SKM-1 (cell line): ENCODE data around the gene TBP.
"Not testable (repeated sequence)": the region's sequence is repeated elsewhere in the genome, so short reads cannot be mapped to it uniquely, and the experiment has no call there.

Experiments
- DNase-seq: peaks from one replicate; lab custom pipeline; 2025; ENCODE audit not compliant: unreplicated experiment; lab: John Stamatoyannopoulos, UW

TBP gene

GRCh38 chr6:170554013-170554795 lies at the start of gene TBP:
Gene TBP, plus strand, starts transcription at chr6:170554369. Its CDS starts 2,661 bp downstream, at chr6:170557030.
- peak; percentile 97 for DNase-seq

DNA sequence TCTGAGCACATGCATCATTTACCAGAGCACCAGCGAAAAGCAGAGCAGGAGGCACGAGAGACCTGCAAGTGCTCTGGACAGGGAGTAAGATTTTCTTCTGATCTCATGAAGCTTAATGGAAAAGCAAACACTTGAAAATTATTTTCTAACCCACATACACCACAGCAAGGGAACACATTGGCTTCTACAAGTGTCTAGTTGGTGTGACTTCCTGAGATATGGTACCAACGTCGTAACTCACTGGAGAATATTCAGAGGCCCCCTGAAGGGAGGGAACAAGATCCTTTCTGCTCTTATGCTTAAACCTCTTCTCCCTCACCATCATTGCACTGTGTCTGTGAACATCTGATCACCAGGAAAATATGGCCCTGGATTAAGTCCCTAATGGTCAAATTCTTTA lies 49.7 kb upstream of the TBP start:
- no peak for DNase-seq

- DNase-seq = no peak
Measured at GRCh38 chr6:170505306-170505705, 48.9 kb upstream of the TBP start.

- DNase-seq = no peak
Measured at GRCh38 chr6:170506446-170506845, 47.7 kb upstream of the TBP start.

GRCh38 chr6:170507728-170508127 lies 46.4 kb upstream of the TBP start:
- not testable (repeated sequence) for DNase-seq

- not testable (repeated sequence) for DNase-seq
Measured at GRCh38 chr6:170508275-170508674, 45.9 kb upstream of the TBP start.

DNA sequence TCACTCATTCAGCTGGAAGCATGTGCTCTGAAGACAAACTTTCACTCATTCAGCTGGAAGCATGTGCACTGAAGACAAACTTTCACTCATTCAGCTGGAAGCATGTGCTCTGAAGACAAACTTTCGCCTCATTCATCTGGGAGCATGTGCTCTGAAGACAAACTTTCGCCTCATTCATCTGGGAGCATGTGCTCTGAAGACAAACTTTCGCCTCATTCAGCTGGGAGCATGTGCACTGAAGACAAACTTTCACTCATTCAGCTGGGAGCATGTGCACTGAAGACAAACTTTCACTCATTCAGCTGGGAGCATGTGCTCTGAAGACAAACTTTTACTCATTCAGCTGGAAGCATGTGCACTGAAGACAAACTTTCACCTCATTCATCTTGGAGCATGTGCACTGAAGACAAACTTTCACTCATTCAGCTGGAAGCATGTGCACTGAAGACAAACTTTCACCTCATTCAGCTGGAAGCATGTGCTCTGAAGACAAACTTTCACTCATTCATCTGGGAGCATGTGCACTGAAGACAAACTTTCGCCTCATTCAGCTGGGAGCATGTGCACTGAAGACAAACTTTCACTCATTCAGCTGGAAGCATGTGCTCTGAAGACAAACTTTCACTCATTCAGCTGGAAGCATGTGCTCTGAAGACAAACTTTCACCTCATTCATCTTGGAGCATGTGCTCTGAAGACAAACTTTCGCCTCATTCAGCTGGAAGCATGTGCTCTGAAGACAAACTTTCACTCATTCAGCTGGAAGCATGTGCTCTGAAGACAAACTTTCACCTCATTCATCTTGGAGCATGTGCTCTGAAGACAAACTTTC lies 45.1 kb upstream of the TBP start:
- not testable (repeated sequence) for DNase-seq

GRCh38 chr6:170509723-170510018 lies 44.5 kb upstream of the TBP start:
- DNase-seq = no peak

DNA sequence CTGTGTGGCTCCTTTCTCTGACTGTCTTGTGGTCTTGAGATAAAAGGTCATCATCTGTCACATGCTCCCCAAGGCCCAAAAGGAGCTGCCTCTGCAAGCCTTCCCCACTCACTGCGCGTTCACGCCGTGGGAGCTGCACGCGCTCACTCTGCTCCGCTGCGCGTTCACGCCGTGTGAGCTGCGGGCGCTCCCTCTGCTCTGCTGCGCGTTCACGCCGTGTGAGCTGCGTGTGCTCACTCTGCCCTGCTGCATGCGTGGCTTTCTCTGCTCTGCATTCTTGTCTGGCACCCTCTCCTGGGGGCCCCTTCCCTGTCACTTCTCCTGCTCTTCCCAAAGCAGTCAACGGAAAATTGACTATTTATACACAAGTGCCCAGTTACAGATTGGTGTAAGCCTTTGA lies 43.5 kb upstream of the TBP start:
- no peak for DNase-seq

GRCh38 chr6:170512249-170512648 lies 41.9 kb upstream of the TBP start:
- no peak for DNase-seq

GRCh38 chr6:170514908-170515307 lies 39.3 kb upstream of the TBP start:
- no peak for DNase-seq

GRCh38 chr6:170516783-170517616 lies 37.2 kb upstream of the TBP start:
- peak; percentile 33 for DNase-seq

- no peak for DNase-seq
Measured at GRCh38 chr6:170522565-170523183, 31.5 kb upstream of the TBP start.

- no peak for DNase-seq
Measured at GRCh38 chr6:170523256-170524171, 30.7 kb upstream of the TBP start.

GRCh38 chr6:170524172-170524502 lies 30.0 kb upstream of the TBP start:
- no peak for DNase-seq

DNA sequence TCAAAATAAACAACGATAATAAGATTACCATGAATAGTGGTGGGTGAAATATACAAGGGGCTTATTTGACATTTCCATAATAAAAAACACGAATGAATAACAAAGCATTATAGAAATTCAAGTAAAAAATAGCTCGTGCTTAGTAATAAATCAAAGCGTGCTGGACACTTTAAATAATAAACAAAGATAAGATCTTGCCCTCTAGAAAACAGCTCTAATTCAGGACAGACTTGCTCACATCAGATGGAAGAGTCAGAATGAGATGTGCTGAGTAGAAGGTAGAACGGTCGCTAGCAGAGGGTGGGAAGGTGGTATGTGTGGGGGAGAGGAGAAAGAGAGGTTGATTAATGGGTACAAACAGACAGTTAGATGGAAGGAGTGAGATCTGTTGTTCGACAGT lies 28.4 kb upstream of the TBP start:
- no peak for DNase-seq

DNA sequence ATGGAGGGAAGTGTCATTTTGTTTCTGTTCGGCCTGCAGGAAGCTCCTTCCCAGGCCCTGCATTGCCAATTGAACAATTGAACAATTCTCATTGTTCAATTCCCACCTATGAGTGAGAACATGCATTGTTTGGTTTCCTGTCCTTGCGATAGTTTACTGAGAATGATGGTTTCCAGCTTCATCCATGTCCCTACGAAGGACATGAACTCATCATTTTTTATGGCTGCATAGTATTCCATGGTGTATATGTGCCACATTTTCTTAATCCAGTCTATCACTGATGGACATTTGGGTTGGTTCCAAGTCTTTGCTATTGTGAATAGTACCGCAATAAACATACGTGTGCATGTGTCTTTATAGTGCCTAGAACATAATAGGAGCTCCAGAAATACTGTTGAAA lies 26.2 kb upstream of the TBP start:
- DNase-seq = not testable (repeated sequence)

DNA sequence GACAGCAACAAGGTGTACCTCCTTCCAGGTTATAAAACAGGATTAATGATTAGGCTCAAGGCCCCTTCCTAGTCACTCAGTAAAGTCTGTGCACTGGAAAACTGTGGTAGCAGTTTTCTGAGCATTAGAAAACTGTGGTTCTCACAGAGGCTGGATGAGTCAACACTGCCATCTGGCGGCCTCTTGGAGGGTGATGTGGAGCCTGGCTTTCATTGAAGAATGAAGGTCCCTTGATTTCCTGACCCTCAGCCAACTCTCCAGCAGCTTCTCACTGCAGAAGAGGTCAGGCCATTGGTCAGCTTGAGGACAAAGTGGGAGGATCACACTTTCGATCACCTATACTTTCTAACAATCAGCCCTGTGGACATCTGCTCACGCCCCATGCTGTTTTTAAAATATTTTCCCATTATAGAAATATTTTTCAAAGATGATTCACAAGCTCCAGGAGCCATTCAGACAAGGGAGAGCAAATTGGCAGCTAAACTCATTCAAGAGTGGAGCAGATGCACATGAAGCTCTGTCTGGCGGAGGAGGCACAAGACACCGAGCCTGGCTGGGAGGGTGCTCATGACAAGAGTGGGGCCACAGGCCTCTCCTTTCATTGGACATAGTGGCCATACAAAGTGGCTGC lies 24.2 kb upstream of the TBP start:
- DNase-seq = peak; percentile 35

DNA sequence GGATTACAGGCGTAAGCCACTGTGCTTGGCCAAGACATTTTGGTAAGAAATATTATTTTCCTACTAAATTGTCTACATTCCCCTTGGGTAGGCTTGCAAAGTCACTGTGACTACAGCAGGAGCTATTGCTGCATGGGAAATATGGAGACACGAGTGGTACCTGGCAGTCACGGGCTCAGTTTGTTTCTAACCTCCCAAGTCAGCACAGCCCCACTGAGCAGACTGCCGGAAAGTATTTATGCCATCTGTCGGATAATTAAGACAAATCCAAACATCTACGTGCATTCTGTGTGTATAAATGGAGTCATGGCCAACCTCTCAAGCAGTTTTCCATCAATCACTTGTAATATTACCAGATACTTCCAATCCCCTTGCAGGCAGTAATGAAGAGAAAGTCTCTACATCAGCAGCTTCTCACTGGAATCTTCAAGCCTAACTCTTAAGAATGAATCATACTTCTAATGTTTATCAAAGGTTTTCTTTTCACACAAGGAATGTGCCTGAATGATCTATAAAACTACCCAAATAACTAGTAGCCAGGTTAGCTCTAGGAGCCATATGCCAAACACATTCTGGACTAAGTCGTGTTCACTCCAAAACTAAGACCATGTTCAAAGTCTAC lies 21.2 kb upstream of the TBP start:
- DNase-seq = no peak
